SK-N-SH treated with all-trans-retinoic acid at 6 μM for 48 hours (cell line): ENCODE data around the gene TAF1L.

ENCODE experiments used
- ATAC-seq: fragments of 200-7000 bp; cut with Tn5 transposase; 3 replicates; pipeline ENCODE4 v1.9.1; 2020; ENCODE audit warnings: mild to moderate bottlenecking, moderate library complexity
- BACH2 ChIP-seq: fragments of 250-450 bp; sonication (Bioruptor Pico); IDR thresholded peaks from 2 replicates; pipeline ENCODE4 v1.9.0; 2021; ENCODE audit warnings: mild to moderate bottlenecking, borderline replicate concordance
- CREB5 ChIP-seq: fragments of 250-450 bp; sonication (Bioruptor Pico); IDR thresholded peaks from 2 replicates; pipeline ENCODE4 v1.5.1; 2020; ENCODE audit warnings: low read depth, mild to moderate bottlenecking, moderate library complexity
- CSDC2 ChIP-seq: fragments of 250-450 bp; sonication (Bioruptor Pico); IDR thresholded peaks from 2 replicates; pipeline ENCODE4 v1.5.0; 2020; ENCODE audit warnings: mild to moderate bottlenecking, moderate library complexity
- CSRNP3 ChIP-seq: fragments of 250-450 bp; sonication (Bioruptor Pico); IDR thresholded peaks from 2 replicates; pipeline ENCODE4 v1.5.1; 2021; ENCODE audit warnings: mild to moderate bottlenecking, moderate library complexity
- ESRRG ChIP-seq: fragments of 250-450 bp; sonication (Bioruptor Pico); IDR thresholded peaks from 2 replicates; pipeline ENCODE4 v1.6.1; 2021; ENCODE audit warnings: mild to moderate bottlenecking
- GLIS3 ChIP-seq: fragments of 250-450 bp; sonication (Bioruptor Pico); IDR thresholded peaks from 2 replicates; pipeline ENCODE4 v1.5.0; 2020; ENCODE audit warnings: mild to moderate bottlenecking, moderate library complexity
- ISL1 ChIP-seq: fragments of 250-450 bp; sonication (Bioruptor Pico); IDR thresholded peaks from 2 replicates; pipeline ENCODE4 v2.1.2; 2022; ENCODE audit warnings: mild to moderate bottlenecking, moderate library complexity
- OSR1 ChIP-seq: fragments of 250-450 bp; sonication (Bioruptor Pico); IDR thresholded peaks from 2 replicates; pipeline ENCODE4 v1.8.0; 2022; ENCODE audit warnings: moderate library complexity, mild to moderate bottlenecking, inconsistent platforms
- PATZ1 ChIP-seq: fragments of 250-450 bp; sonication (Bioruptor Pico); IDR thresholded peaks from 2 replicates; pipeline ENCODE4 v1.8.0; 2020; ENCODE audit warnings: mild to moderate bottlenecking, moderate library complexity, borderline replicate concordance
- POU6F1 ChIP-seq: fragments of 250-450 bp; sonication (Bioruptor Pico); IDR thresholded peaks from 2 replicates; pipeline ENCODE4 v1.8.0; 2021; ENCODE audit warnings: low read depth, mild to moderate bottlenecking, moderate library complexity, borderline replicate concordance
- PPARA ChIP-seq: fragments of 250-450 bp; sonication (Bioruptor Pico); IDR thresholded peaks from 2 replicates; pipeline ENCODE4 v1.5.0; 2020; ENCODE audit warnings: mild to moderate bottlenecking, borderline replicate concordance
- RARB ChIP-seq: fragments of 250-450 bp; sonication (Bioruptor Pico); IDR thresholded peaks from 2 replicates; pipeline ENCODE4 v1.8.0; 2021; ENCODE audit warnings: mild to moderate bottlenecking, moderate library complexity
- SNAI2 ChIP-seq: fragments of 250-450 bp; sonication (Bioruptor Pico); IDR thresholded peaks from 2 replicates; pipeline ENCODE4 v1.5.0; 2020; ENCODE audit warnings: mild to moderate bottlenecking, moderate library complexity
- TCF4 ChIP-seq: fragments of 250-450 bp; sonication (Bioruptor Pico); IDR thresholded peaks from 2 replicates; pipeline ENCODE4 v1.8.0; 2021; ENCODE audit warnings: mild to moderate bottlenecking, moderate library complexity, borderline replicate concordance
- TOX ChIP-seq: fragments of 250-450 bp; sonication (Bioruptor Pico); IDR thresholded peaks from 2 replicates; pipeline ENCODE4 v1.8.0; 2021; ENCODE audit warnings: mild to moderate bottlenecking, moderate library complexity, borderline replicate concordance
- TSHZ2 ChIP-seq: fragments of 250-450 bp; sonication (Bioruptor Pico); IDR thresholded peaks from 2 replicates; pipeline ENCODE4 v1.5.0; 2020; ENCODE audit warnings: mild to moderate bottlenecking, moderate library complexity
- ZC3H10 ChIP-seq: fragments of 250-450 bp; sonication (Bioruptor Pico); IDR thresholded peaks from 2 replicates; pipeline ENCODE4 v1.5.1; 2021; ENCODE audit warnings: mild to moderate bottlenecking, moderate library complexity
- ZFP3 ChIP-seq: fragments of 250-450 bp; sonication (Bioruptor Pico); IDR thresholded peaks from 2 replicates; pipeline ENCODE4 v1.5.0; 2020; ENCODE audit warnings: mild to moderate bottlenecking, moderate library complexity
- ZFP30 ChIP-seq: fragments of 450-650 bp; formaldehyde crosslinking; IDR thresholded peaks from 2 replicates; pipeline ENCODE4 v1.5.0; 2022; ENCODE audit warnings: mild to moderate bottlenecking, moderate library complexity
- ZNF8 ChIP-seq: fragments of 450-650 bp; formaldehyde crosslinking; IDR thresholded peaks from 2 replicates; pipeline ENCODE4 v1.5.0; 2020; ENCODE audit warnings: mild to moderate bottlenecking, moderate library complexity

Gene TAF1L

GRCh38 chr9:32596096-32596865, 39.2 kb downstream of the TAF1L start:
- no peak for ATAC-seq

More at GRCh38 chr9:32596096-32596865, 39.2 kb downstream of the TAF1L start:
- no peak for TF ChIP-seq OSR1 (CRISPR knock-in tag)
- no peak for TF ChIP-seq TOX (CRISPR knock-in tag)
- no peak for TF ChIP-seq PATZ1 (CRISPR knock-in tag)
- no peak for TF ChIP-seq TSHZ2 (CRISPR knock-in tag)
- TF ChIP-seq BACH2 (CRISPR knock-in tag) = no peak
- no peak for TF ChIP-seq ZFP30 (CRISPR knock-in tag)
- no peak for TF ChIP-seq ZFP3 (CRISPR knock-in tag)
- TF ChIP-seq ESRRG (CRISPR knock-in tag) = no peak
- TF ChIP-seq SNAI2 (CRISPR knock-in tag) = no peak
- TF ChIP-seq ISL1 (CRISPR knock-in tag) = no peak
- no peak for TF ChIP-seq ZC3H10 (CRISPR knock-in tag)
- TF ChIP-seq TCF4 = no peak
- TF ChIP-seq POU6F1 = no peak
- no peak for TF ChIP-seq CSDC2 (CRISPR knock-in tag)
- no peak for TF ChIP-seq PPARA (CRISPR knock-in tag)
- TF ChIP-seq ZNF8 (CRISPR knock-in tag) = no peak
- no peak for TF ChIP-seq GLIS3 (CRISPR knock-in tag)
- TF ChIP-seq RARB (CRISPR knock-in tag) = no peak
- no peak for TF ChIP-seq CSRNP3 (CRISPR knock-in tag)
- TF ChIP-seq CREB5 = no peak
